ENCODE data around the gene RNF157.

DNA sequence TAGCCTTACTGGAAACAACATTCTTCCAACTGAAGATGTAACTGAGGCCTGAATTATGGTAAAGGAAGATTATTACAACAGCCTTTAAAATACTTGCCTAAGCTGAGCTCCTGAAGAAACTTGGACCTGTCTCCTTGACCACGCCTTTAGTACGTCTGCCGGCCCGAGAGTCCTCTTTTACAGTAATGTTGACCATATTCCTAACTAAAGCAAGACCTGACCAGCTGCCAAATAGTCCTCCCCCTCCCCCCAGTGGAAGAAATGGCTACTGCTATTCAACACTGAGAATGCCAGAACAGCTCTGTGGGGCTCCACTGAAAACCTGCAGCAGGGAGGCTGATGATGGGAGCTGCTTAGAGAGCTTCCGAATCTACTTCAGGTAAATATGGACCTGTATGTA, 86.7 kb downstream of the RNF157 start:
- TF ChIP-seq, protein P1, sequence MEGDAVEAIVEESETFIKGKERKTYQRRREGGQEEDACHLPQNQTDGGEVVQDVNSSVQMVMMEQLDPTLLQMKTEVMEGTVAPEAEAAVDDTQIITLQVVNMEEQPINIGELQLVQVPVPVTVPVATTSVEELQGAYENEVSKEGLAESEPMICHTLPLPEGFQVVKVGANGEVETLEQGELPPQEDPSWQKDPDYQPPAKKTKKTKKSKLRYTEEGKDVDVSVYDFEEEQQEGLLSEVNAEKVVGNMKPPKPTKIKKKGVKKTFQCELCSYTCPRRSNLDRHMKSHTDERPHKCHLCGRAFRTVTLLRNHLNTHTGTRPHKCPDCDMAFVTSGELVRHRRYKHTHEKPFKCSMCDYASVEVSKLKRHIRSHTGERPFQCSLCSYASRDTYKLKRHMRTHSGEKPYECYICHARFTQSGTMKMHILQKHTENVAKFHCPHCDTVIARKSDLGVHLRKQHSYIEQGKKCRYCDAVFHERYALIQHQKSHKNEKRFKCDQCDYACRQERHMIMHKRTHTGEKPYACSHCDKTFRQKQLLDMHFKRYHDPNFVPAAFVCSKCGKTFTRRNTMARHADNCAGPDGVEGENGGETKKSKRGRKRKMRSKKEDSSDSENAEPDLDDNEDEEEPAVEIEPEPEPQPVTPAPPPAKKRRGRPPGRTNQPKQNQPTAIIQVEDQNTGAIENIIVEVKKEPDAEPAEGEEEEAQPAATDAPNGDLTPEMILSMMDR (IDR thresholded peaks at IDR 0.05), result no peak
- TF ChIP-seq EP300 (IDR thresholded peaks at IDR 0.05) (no peak), POLR2A (IDR thresholded peaks at IDR 0.05) (no peak), POLR2AphosphoS5 (IDR thresholded peaks at IDR 0.05) (no peak)
